ENCODE data around the gene DHRSX. TPM values are rescaled to one million over a fixed set of nuclear protein-coding genes. Genes with fewer than 3 reads are reported as not detected.
"Not testable (repeated sequence)": the region's sequence is repeated elsewhere in the genome, so short reads cannot be mapped to it uniquely, and the experiment has no call there.

Gene DHRSX
- total and polyA plus RNA-seq, 2 donors (not counting 3 experiments of a cell fraction or from before 2014, with no cell fraction given): 27.1 to 37.7 TPM

DNA sequence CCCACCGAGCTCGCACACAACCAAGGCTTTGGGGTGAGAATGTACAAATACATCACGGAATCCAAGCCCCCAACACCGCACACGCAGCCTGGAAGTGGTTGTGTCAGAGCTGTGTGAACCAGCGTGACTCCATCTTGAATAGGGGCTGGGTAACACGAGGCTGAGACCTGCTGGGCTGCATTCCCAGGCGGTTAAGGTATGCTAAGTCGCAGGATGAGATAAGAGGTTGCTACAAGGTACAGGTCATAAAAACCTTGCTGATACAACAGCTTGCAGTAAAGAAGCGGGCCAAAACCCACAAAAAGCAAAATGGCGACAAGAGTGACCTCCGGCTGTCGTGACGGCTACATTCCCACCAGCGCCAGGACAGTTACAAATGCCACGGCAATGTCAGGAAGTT, 258.4 kb downstream of the DHRSX start:
- no peak for FAIRE-seq
- Histone ChIP-seq H3K4me3 (replicated peaks in 1 of 3; ENCODE audit: insufficient read depth in 1 of 3, low read depth in 1 of 3, low read length in 3 of 3) (no peak overlapping the region), H3K36me3 (ENCODE audit: control insufficient read depth in 2 of 2, extremely low read depth in 1 of 2, insufficient read depth in 2 of 2, low read length in 2 of 2) (peaks cover 0 to 4% of the 10 kb centered on the region in 2 experiments), H3K27me3 (ENCODE audit: control insufficient read depth in 2 of 2, insufficient read depth in 2 of 2, low read length in 2 of 2) (no peaks in the 10 kb centered on the region), H3K27ac (ENCODE audit: insufficient read depth, low read depth, low read length) (no peak overlapping the region), H3K9me1 (replicated peaks; ENCODE audit: control insufficient read depth, extremely low read depth, insufficient read depth, low read length) (no peaks in the 10 kb centered on the region), H4K20me1 (replicated peaks; ENCODE audit: control insufficient read depth, extremely low read depth, insufficient read depth, low read length) (no peaks in the 10 kb centered on the region), H3K9ac (replicated peaks; ENCODE audit: extremely low read depth, insufficient read depth, low read length) (no peak overlapping the region), H3K9me3 (replicated peaks; ENCODE audit: control insufficient read depth, insufficient read depth, low read length) (no peaks in the 10 kb centered on the region), H2AFZ (ENCODE audit: low read depth, low read length) (no peak overlapping the region), H3K4me2 (ENCODE audit: insufficient read depth, low read length) (no peak overlapping the region), H3K4me1 (ENCODE audit: control insufficient read depth, extremely low read depth, insufficient read depth, low read length) (no peaks in the 10 kb centered on the region), H3K79me2 (ENCODE audit: control insufficient read depth, insufficient read depth, low read length) (no peaks in the 10 kb centered on the region)
- intact Hi-C loops (cut with micrococcal nuclease) (no loop called here), dilution Hi-C loops (cut with MboI; ENCODE audit: extremely low pct_ligation_motif_present, low sequenced_read_pairs) (no loop called here)
- no peak for DNase-seq (ENCODE audit: low read depth, low spot score)
- ChIA-PET POLR2A (no interaction called here), CTCF (no interaction called here)
- BruUV-seq (replicated peaks): no TSS peak
- TF ChIP-seq POLR2AphosphoS5 (IDR thresholded peaks at IDR 0.05; ENCODE audit: insufficient read depth, low read depth, low read length) (no peak), POLR2A (IDR thresholded peaks at IDR 0.05; ENCODE audit: low read depth, low read length) (no peak), GATA2 (IDR thresholded peaks at IDR 0.05; ENCODE audit: insufficient read depth, insufficient read length, low read depth, low read length) (no peak)
- TF ChIP-seq, protein P1, sequence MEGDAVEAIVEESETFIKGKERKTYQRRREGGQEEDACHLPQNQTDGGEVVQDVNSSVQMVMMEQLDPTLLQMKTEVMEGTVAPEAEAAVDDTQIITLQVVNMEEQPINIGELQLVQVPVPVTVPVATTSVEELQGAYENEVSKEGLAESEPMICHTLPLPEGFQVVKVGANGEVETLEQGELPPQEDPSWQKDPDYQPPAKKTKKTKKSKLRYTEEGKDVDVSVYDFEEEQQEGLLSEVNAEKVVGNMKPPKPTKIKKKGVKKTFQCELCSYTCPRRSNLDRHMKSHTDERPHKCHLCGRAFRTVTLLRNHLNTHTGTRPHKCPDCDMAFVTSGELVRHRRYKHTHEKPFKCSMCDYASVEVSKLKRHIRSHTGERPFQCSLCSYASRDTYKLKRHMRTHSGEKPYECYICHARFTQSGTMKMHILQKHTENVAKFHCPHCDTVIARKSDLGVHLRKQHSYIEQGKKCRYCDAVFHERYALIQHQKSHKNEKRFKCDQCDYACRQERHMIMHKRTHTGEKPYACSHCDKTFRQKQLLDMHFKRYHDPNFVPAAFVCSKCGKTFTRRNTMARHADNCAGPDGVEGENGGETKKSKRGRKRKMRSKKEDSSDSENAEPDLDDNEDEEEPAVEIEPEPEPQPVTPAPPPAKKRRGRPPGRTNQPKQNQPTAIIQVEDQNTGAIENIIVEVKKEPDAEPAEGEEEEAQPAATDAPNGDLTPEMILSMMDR (IDR thresholded peaks at IDR 0.05; ENCODE audit: extremely low read depth in 1 of 2, insufficient read depth in 1 of 2, low read depth in 1 of 2, low read length in 2 of 2): no peak
- TF ChIP-seq, protein P2, sequence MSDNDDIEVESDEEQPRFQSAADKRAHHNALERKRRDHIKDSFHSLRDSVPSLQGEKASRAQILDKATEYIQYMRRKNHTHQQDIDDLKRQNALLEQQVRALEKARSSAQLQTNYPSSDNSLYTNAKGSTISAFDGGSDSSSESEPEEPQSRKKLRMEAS (IDR thresholded peaks at IDR 0.05; ENCODE audit: insufficient read depth, insufficient read length): no peak

DNA sequence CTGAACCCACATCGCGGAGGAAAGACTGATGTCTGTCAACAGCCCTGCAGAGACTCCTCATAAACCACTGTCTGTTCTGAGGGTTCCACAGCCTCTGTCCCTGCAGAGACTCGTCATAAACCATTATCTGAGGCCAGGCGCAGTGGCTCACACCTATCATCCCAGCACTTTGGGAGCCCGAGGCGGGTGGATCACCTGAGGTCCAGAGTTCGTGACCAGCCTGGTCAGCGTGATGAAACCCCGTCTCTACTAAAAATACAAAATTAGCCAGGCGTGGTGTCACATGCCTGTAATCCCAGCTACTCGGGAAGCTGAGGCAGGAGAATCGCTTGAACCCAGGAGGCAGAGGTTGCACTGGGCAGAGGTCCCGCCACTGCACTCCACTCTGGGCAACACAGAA, 259.3 kb downstream of the DHRSX start:
- H3K4me1 ChIP-seq (ENCODE audit: control insufficient read depth, extremely low read depth, insufficient read depth, low read length); H3K9me1 ChIP-seq (replicated peaks; ENCODE audit: control insufficient read depth, extremely low read depth, insufficient read depth, low read length); POLR2A ChIA-PET; H3K27me3 ChIP-seq (ENCODE audit: control insufficient read depth in 2 of 2, insufficient read depth in 2 of 2, low read length in 2 of 2); BruUV-seq (replicated peaks); dilution Hi-C loops (cut with MboI; ENCODE audit: extremely low pct_ligation_motif_present, low sequenced_read_pairs); H3K9ac ChIP-seq (replicated peaks; ENCODE audit: extremely low read depth, insufficient read depth, low read length); H3K36me3 ChIP-seq (ENCODE audit: control insufficient read depth in 2 of 2, extremely low read depth in 1 of 2, insufficient read depth in 2 of 2, low read length in 2 of 2); H3K27ac ChIP-seq (ENCODE audit: insufficient read depth, low read depth, low read length); H3K4me3 ChIP-seq (replicated peaks in 1 of 3; ENCODE audit: insufficient read depth in 1 of 3, low read depth in 1 of 3, low read length in 3 of 3); intact Hi-C loops (cut with micrococcal nuclease); DNase-seq (ENCODE audit: low read depth, low spot score); H2AFZ ChIP-seq (ENCODE audit: low read depth, low read length); H3K4me2 ChIP-seq (ENCODE audit: insufficient read depth, low read length); H3K79me2 ChIP-seq (ENCODE audit: control insufficient read depth, insufficient read depth, low read length); CTCF ChIA-PET; FAIRE-seq; H4K20me1 ChIP-seq (replicated peaks; ENCODE audit: control insufficient read depth, extremely low read depth, insufficient read depth, low read length); H3K9me3 ChIP-seq (replicated peaks; ENCODE audit: control insufficient read depth, insufficient read depth, low read length): not testable (repeated sequence)

DNA sequence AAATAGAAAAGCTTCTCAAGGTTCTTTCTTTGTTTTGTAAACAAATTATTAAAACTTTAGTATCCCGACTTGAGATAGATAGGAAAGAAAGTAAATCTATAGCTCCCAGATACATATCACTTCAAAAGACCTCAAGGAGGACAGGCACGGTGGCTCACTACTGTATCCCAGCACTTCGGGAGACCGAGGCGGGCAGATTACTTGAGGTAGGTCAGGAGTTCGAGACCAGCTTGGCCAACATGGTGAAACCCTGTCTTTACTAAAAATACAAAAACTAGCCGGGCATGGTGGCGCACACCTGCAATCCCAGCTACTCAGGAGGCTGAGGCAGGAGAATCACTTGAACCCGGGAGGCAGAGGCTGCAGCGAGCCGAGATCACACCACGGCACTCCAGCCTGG, 260.0 kb downstream of the DHRSX start:
- H3K36me3 ChIP-seq (ENCODE audit: control insufficient read depth in 2 of 2, extremely low read depth in 1 of 2, insufficient read depth in 2 of 2, low read length in 2 of 2); H3K27me3 ChIP-seq (ENCODE audit: control insufficient read depth in 2 of 2, insufficient read depth in 2 of 2, low read length in 2 of 2); dilution Hi-C loops (cut with MboI; ENCODE audit: extremely low pct_ligation_motif_present, low sequenced_read_pairs); CTCF ChIA-PET; BruUV-seq (replicated peaks); H2AFZ ChIP-seq (ENCODE audit: low read depth, low read length); H3K4me3 ChIP-seq (replicated peaks in 1 of 3; ENCODE audit: insufficient read depth in 1 of 3, low read depth in 1 of 3, low read length in 3 of 3); H4K20me1 ChIP-seq (replicated peaks; ENCODE audit: control insufficient read depth, extremely low read depth, insufficient read depth, low read length); DNase-seq (ENCODE audit: low read depth, low spot score); H3K79me2 ChIP-seq (ENCODE audit: control insufficient read depth, insufficient read depth, low read length); intact Hi-C loops (cut with micrococcal nuclease); H3K9me3 ChIP-seq (replicated peaks; ENCODE audit: control insufficient read depth, insufficient read depth, low read length); FAIRE-seq; H3K9me1 ChIP-seq (replicated peaks; ENCODE audit: control insufficient read depth, extremely low read depth, insufficient read depth, low read length); POLR2A ChIA-PET; H3K9ac ChIP-seq (replicated peaks; ENCODE audit: extremely low read depth, insufficient read depth, low read length); H3K4me1 ChIP-seq (ENCODE audit: control insufficient read depth, extremely low read depth, insufficient read depth, low read length); H3K4me2 ChIP-seq (ENCODE audit: insufficient read depth, low read length); H3K27ac ChIP-seq (ENCODE audit: insufficient read depth, low read depth, low read length): not testable (repeated sequence)

Data from endothelial cell of umbilical vein (primary cell).